ENCODE results near the gene RCC2. TPM values are rescaled to one million over a fixed set of nuclear protein-coding genes. Genes with fewer than 3 reads are reported as not detected.

Gene RCC2
- total RNA-seq, 1 experiment from 2014 or later, result 473 TPM

- no peaks in the 10 kb centered on the region for H3K27me3 ChIP-seq (ENCODE audit: insufficient read depth, low read length)
- no peak overlapping the region for H3K27ac ChIP-seq (ENCODE audit: insufficient read length, low read depth, low read length)
- no peak overlapping the region for H2BK5ac ChIP-seq (ENCODE audit: insufficient read length, low read length)
- no peaks in the 10 kb centered on the region for H3K9me3 ChIP-seq (ENCODE audit: control insufficient read depth, low read depth, low read length)
- H3K23ac ChIP-seq (ENCODE audit: insufficient read length, low read depth, low read length), result no peak overlapping the region
- peaks cover 4% of the 10 kb centered on the region for H3K27me3 Mint-ChIP-seq (ENCODE audit: low read depth)
- peaks cover 8 to 27% (median 18%) of the 10 kb centered on the region in 3 experiments; a peak in 6 of 7 replicates for H3K36me3 Mint-ChIP-seq (ENCODE audit: insufficient read depth in 1 of 3, low read depth in 3 of 3)
- H2AK5ac ChIP-seq (ENCODE audit: insufficient read length, low read length), result no peak overlapping the region
- no peak overlapping the region for H2BK12ac ChIP-seq (ENCODE audit: insufficient read length, low read depth, low read length)
- H3K23me2 ChIP-seq (ENCODE audit: insufficient read length, low read depth, low read length, poor library complexity, severe bottlenecking), result no peaks in the 10 kb centered on the region
- no peak overlapping the region for H2BK15ac ChIP-seq (ENCODE audit: low read depth, low read length)
- no peak overlapping the region for H3T11ph ChIP-seq (ENCODE audit: low read length)
- H2BK120ac ChIP-seq (ENCODE audit: low read depth, low read length, poor library complexity, severe bottlenecking), result no peak overlapping the region
- H3K4me3 Mint-ChIP-seq, result no peak overlapping the region; a peak in 1 of 5 replicates
- H4K8ac ChIP-seq (replicated peaks; ENCODE audit: insufficient read length, low read depth, low read length), result no peak overlapping the region
- no peak overlapping the region for H3K9ac ChIP-seq (ENCODE audit: extremely low read depth, insufficient read length, low read length)
- no peak overlapping the region for H3K18ac ChIP-seq (ENCODE audit: insufficient read length, low read depth, low read length)
- H3K4ac ChIP-seq (ENCODE audit: low read depth, low read length), result no peak overlapping the region
- no peaks in the 10 kb centered on the region for H3K9me3 Mint-ChIP-seq
- H3K4me1 Mint-ChIP-seq, result peaks cover 32 to 46% of the 10 kb centered on the region in 2 experiments
- H4K91ac ChIP-seq (ENCODE audit: insufficient read length, low read depth, low read length), result no peak overlapping the region
- WGBS (ENCODE audit: extremely low coverage, insufficient read length, low lambda C conversion rate), result no CpG with 5 or more reads among the region's 3 CpGs
- H4K20me1 ChIP-seq (ENCODE audit: control insufficient read depth, insufficient read depth, insufficient read length), result no peaks in the 10 kb centered on the region
- TF ChIP-seq CTCF (conservative IDR thresholded peaks at IDR 0.05), result no peak
- DNase-seq, result no peak
- H3K79me1 ChIP-seq (ENCODE audit: insufficient read depth, low read depth, low read length, poor library complexity, severe bottlenecking), result no peaks in the 10 kb centered on the region
- H2BK20ac ChIP-seq (ENCODE audit: low read depth, low read length, poor library complexity, severe bottlenecking), result no peak overlapping the region
- no peak overlapping the region for H3K56ac ChIP-seq (ENCODE audit: insufficient read length, low read depth, low read length)
- H4K5ac ChIP-seq (ENCODE audit: insufficient read length, low read depth, low read length), result no peak overlapping the region
- no peak overlapping the region; a peak in 1 of 7 replicates for H3K27ac Mint-ChIP-seq
- H3K79me2 ChIP-seq (ENCODE audit: insufficient read depth, low read length), result no peaks in the 10 kb centered on the region
- H3K4me2 ChIP-seq (ENCODE audit: insufficient read depth, insufficient read length, low read length), result no peak overlapping the region
- H3K4me1 ChIP-seq (ENCODE audit: insufficient read depth, low read length), result no peaks in the 10 kb centered on the region
- no peak overlapping the region for H3K14ac ChIP-seq (ENCODE audit: insufficient read depth, low read length)
- H2AFZ ChIP-seq (ENCODE audit: low read length), result no peak overlapping the region
Measured at GRCh38 chr1:17403081-17403480, 36.4 kb downstream of the RCC2 start.
